ENCODE results near the gene HLA-DRB1. TPM values are rescaled to one million over a fixed set of nuclear protein-coding genes. Genes with fewer than 3 reads are reported as not detected.

The HLA-DRB1 gene
- total RNA-seq, 2 donors from 2014 or later = 50.0 to 80.3 TPM

DNA sequence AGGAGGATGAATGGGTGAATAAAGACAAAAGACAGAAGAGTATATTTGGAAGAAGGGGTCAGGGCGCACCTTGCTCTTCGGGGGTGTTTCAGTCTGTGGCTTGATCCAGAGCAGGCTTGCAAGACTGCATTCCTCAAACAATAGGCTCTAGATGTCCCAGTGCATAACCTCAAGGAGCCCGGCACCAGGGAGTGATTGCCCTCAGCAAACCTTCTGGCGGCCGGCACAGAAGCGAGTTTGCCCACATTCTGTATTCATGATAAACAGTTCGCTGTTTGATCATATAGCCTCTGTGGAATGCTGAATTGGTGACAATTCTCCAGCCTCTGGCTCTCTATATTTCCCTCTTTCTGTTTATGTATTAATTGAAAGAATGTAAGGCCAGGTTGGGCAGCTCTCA, 29.9 kb downstream of the HLA-DRB1 start:
- Histone ChIP-seq H3K9me3 (no peaks in the 10 kb centered on the region), H3K27ac (no peak overlapping the region), H3K27me3 (replicated peaks; ENCODE audit: insufficient read depth) (no peaks in the 10 kb centered on the region), H3K36me3 (no peaks in the 10 kb centered on the region), H3K4me1 (ENCODE audit: control insufficient read depth in 1 of 2, low read depth in 2 of 2) (no peaks in the 10 kb centered on the region), H3K4me3 (no peak overlapping the region)
- DNase-seq (ENCODE audit: low spot score) = no peak
- no peak for ATAC-seq (ENCODE audit: insufficient number of reproducible peaks, low FRiP score, low read depth)
- no peak for TF ChIP-seq CTCF (IDR thresholded peaks at IDR 0.05)

DNA sequence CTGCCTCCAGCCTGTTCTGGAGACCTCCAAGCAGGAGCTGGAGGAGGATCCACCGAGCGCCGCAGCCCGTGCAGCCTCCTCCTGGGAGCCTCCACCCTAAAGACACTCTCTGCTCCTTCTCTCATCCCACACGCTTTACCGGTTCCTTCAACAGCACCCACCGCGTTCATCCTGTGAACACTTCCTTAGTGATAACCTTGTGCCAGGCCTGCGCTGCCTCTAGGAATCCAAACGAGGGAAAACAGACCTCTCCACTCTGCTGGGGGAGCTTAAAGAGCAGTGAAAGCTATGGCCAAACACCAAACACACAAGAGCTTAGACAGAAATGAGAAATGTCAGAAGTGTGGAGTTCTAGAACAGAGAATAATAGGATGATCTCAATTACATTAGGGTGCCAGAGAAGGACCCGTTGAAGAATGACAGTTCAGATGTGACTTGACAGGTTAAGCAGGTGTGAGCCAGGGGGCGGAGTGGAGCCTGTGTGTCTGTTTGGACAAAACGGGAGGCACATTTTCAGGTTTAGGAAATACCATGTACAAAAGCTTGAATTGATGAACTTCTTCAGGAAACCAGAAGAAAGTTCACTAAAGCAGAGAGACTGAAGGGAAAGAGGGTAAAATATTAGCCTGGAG, 31.1 kb downstream of the HLA-DRB1 start:
- Histone ChIP-seq H3K4me3 (no peak overlapping the region), H3K9me3 (no peaks in the 10 kb centered on the region), H3K27ac (no peak overlapping the region), H3K27me3 (replicated peaks; ENCODE audit: insufficient read depth) (no peaks in the 10 kb centered on the region), H3K36me3 (no peaks in the 10 kb centered on the region), H3K4me1 (ENCODE audit: control insufficient read depth in 1 of 2, low read depth in 2 of 2) (no peaks in the 10 kb centered on the region)
- no peak for ATAC-seq (ENCODE audit: insufficient number of reproducible peaks, low FRiP score, low read depth)
- no peak for TF ChIP-seq CTCF (IDR thresholded peaks at IDR 0.05)
- DNase-seq (ENCODE audit: low spot score) = no peak

DNA sequence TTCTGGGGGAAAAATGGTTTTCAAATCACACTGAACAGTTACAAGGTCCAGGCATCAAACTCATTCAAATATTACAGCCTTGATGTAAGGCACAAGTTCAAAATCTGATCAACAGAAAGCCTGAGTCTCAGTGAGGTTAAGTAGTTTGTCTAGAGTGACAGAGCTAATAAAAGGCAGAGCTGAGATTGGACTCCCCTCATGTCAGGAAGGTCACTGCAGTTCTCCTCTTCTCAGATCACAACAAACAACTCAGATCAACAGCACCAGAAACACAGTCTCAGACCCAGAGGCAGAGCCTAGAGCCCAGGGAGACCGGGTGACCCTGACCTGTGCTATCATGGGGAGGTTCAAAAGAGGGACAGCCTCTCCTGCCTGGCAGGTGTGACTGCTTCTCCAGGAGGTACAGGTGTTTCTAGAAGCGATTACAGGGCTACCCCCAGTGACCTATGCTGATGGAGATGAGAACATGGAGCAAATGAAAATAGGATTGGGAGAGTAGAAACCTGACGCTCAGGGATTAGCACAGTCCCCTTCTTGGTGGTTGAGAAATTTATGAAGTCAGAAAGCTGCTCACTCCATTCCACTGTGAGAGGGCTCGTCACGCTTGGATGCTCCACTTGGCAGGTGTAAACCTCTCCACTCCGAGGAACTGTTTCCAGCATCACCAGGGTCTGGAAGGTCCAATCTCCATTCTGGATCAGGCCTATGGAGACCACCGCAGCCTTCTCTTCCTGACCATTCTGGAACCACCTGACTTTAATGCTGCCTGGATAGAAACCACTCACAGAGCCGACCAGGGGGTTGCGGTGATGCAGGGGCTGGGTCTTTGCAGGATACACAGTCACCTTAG, 35.3 kb downstream of the HLA-DRB1 start:
- Histone ChIP-seq H3K9me3 (no peaks in the 10 kb centered on the region), H3K27ac (no peak overlapping the region), H3K4me3 (no peak overlapping the region), H3K36me3 (no peaks in the 10 kb centered on the region), H3K4me1 (ENCODE audit: control insufficient read depth in 1 of 2, low read depth in 2 of 2) (no peaks in the 10 kb centered on the region), H3K27me3 (replicated peaks; ENCODE audit: insufficient read depth) (no peaks in the 10 kb centered on the region)
- TF ChIP-seq CTCF (IDR thresholded peaks at IDR 0.05) = no peak
- DNase-seq (ENCODE audit: low spot score) (no peak), ATAC-seq (ENCODE audit: insufficient number of reproducible peaks, low FRiP score, low read depth) (no peak)

- TF ChIP-seq CTCF (IDR thresholded peaks at IDR 0.05) = no peak
- no peaks in the 10 kb centered on the region for H3K9me3 ChIP-seq
- no peaks in the 10 kb centered on the region for H3K4me1 ChIP-seq (ENCODE audit: control insufficient read depth in 1 of 2, low read depth in 2 of 2)
- DNase-seq (ENCODE audit: low spot score) = no peak
- ATAC-seq (ENCODE audit: insufficient number of reproducible peaks, low FRiP score, low read depth) = no peak
- no peaks in the 10 kb centered on the region for H3K27me3 ChIP-seq (replicated peaks; ENCODE audit: insufficient read depth)
- H3K27ac ChIP-seq = no peak overlapping the region
- H3K36me3 ChIP-seq = no peaks in the 10 kb centered on the region
- H3K4me3 ChIP-seq = no peak overlapping the region
Observed at GRCh38 chr6:32553037-32553742, 36.5 kb downstream of the HLA-DRB1 start.

DNA sequence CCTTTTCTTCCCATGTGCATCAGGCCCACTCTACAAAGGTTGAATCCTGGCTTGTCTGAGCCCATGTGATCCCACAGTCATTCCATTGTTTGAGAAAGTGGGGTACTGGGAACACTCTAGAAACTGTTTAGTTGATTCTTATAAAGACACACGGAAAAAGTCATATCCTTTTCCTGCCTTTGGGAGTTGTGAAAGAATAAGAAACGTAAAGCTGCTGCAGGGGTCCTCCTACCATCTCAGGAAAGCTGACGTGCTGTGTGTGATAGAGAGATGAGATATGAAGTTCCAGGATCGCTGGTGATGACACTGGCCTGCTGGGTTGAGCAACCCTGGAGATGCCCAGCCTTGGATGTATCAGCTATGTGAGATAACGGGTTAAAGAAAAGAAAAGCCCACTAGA, 38.2 kb downstream of the HLA-DRB1 start:
- no peaks in the 10 kb centered on the region for H3K9me3 ChIP-seq
- H3K36me3 ChIP-seq = no peaks in the 10 kb centered on the region
- H3K4me1 ChIP-seq (ENCODE audit: control insufficient read depth in 1 of 2, low read depth in 2 of 2) = no peaks in the 10 kb centered on the region
- no peak for DNase-seq (ENCODE audit: low spot score)
- H3K27me3 ChIP-seq (replicated peaks; ENCODE audit: insufficient read depth) = no peaks in the 10 kb centered on the region
- no peak for TF ChIP-seq CTCF (IDR thresholded peaks at IDR 0.05)
- no peak overlapping the region for H3K4me3 ChIP-seq
- ATAC-seq (ENCODE audit: insufficient number of reproducible peaks, low FRiP score, low read depth) = no peak
- no peak overlapping the region for H3K27ac ChIP-seq
